HG03565 (cell line): ENCODE data around the gene APC2.
"Not testable (repeated sequence)": the region's sequence is repeated elsewhere in the genome, so short reads cannot be mapped to it uniquely, and the experiment has no call there.

Experiments
- ATAC-seq: cut with Tn5 transposase; IDR thresholded peaks from one replicate; pipeline ENCODE4 v1.9.1; 2021; ENCODE audit warnings: mild to moderate bottlenecking, moderate library complexity; ENCODE audit not compliant: unreplicated experiment

APC2 gene

DNA sequence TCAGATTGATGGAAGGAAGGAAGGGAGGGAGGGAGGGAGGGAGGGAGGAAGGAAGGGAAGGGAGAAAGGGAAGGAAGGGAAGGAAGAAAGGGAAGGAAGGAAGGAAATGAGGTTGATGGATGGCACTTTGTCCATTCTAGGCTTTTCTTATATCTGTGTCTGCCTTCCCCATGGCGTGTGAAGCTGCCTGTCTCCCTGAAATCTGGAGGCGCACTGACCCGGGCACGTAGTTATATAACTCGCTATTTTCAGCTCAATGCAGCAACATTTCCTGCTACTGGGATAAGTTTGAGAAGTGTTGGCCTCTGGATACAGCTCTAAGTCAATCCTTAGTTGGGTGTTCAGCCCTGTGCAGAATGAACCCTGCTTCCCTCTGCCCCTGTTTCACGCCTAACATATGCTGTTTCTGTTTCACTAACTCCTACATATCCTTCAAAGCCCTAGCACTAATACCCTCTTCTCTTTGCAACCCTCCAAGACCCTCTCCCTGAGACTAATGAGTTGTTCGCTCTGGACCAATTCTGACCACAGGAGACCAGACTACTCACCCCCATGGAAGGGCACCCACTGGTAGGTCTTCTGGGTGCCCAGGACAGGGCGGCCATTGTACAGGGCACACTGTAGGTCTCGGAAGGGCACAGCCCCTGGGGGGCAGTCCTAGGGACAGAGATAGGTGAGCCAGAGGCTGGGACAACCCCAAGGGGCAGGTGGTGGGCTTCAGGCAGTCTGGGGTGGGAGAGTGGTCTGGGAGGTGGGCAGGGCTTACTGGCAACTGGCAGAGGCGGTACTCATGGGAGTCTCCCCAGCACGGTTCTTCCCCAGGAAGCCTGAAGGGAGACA is 59.9 kb downstream of the APC2 start:
- ATAC-seq: no peak

DNA sequence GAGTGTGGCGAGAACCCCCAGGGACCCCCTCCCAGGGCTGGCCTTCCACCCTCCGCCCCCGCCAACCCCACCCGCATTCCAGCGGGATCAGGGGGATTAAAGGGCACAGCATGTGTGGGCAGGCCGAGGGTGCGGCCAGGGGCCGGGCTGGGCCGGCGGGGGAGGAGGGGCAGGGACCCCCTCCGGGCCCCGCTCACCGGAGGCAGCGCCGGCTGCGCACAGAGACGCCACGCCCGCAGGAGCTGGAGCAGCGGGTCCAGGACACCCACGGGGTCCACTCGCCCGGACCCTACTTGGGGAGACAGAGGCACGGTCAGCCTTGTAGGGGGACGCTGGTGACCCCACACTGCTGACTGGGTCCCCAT is 60.5 kb downstream of the APC2 start:
- ATAC-seq: no peak

DNA sequence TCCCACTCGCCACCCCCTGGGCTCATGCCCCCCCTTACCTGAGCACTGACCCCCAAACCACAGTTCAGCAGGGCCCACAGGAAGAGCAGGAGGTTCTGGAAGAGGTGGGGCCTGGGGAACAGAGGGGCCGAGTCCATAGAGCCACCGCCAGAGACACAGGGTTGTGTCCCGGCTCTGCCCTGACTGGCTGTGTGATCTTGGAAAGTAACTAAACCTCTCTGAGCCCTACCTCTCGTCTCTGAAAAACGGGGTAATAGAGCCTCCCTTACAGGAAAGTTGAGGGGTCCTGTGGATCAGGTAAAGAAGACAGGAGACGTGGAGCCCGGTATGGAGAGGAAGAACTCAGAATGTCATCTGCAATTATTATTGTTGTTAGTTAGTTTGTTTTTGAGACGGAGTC is 60.9 kb downstream of the APC2 start:
- no peak for ATAC-seq

- ATAC-seq: no peak
Observed at GRCh38 chr19:1511318-1512317, 61.7 kb downstream of the APC2 start.

GRCh38 chr19:1512671-1513498 is 63.0 kb downstream of the APC2 start, which contains the start of gene ADAMTSL5:
ADAMTSL5 (minus strand) TSS chr19:1513019; CDS start chr19:1510943, 2,076 bp downstream.
- ATAC-seq: no peak

- ATAC-seq: no peak
Observed at GRCh38 chr19:1513499-1514294, 63.8 kb downstream of the APC2 start.

GRCh38 chr19:1514295-1514661 is 64.4 kb downstream of the APC2 start:
- ATAC-seq: no peak

- ATAC-seq: no peak
Observed at GRCh38 chr19:1514986-1515721, 65.2 kb downstream of the APC2 start.

DNA sequence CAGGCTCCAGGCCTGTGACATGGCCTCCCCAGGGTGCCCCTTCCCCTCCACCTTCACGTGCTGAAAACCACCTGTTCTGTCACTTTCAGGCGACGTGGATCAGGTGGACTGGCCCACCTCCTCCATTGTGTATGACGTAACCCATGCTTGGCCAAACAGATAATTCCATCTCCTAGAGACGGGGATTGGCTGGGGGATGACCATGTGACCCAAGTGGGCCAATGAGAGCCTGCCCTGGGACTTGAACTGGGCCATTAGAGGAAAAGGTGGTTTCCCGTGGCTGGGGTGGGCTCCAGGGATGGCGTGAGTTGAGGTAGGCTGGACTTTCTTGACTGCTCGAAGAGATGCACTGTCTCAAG is 66.5 kb downstream of the APC2 start:
- ATAC-seq: no peak

DNA sequence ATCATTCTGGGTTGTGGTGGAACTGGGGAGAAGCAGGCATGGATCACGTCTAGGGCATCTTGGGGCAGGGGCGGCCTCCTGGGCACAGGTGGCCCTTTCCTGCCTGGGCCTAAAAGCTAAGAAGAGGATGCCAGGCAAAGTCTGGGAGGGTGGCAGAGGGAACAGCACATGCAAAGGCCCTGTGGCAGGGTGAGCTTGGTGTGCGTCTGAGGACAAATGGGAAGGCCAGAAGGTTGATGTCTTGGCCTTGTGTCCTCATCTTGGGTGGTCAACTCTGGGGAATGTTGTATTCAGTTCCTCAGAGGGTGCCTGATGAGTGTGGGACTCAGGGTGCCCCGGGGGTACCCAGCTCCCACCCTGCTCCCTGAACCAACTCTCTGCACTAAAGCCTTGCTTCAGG is 68.5 kb downstream of the APC2 start:
- ATAC-seq: no peak

- ATAC-seq: not testable (repeated sequence)
Observed at GRCh38 chr19:1519802-1520201, 69.9 kb downstream of the APC2 start.

DNA sequence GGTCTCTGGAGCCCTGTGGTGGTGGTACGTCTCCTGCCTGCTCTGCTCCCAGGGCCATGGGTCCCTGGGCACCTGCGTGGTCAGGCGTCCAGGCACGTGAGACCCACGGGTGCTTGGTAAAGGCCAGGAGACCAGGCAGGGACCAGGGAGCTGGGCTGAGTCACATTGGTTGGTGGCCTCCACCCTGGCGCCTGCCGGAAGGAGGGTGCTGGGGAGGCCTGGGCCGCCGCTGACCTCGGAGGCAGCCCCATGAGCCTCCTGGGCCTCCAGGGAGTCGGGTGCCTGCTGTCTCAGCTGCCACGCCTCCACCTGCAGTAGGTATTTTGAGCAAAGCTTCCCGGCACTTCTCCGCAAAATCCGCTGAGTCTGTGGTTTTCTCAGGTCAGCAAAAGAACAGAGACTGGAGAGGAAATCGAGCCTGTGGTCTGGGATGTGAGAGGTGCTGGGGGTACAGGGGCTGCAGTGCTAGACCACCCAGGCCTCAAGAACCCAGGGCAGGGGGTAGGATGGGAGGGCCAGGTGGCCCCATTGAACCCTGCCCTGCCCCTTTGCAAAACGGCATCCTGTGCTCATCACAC is 70.4 kb downstream of the APC2 start:
- ATAC-seq: no peak

GRCh38 chr19:1521636-1522035 is 71.7 kb downstream of the APC2 start:
- ATAC-seq: no peak

DNA sequence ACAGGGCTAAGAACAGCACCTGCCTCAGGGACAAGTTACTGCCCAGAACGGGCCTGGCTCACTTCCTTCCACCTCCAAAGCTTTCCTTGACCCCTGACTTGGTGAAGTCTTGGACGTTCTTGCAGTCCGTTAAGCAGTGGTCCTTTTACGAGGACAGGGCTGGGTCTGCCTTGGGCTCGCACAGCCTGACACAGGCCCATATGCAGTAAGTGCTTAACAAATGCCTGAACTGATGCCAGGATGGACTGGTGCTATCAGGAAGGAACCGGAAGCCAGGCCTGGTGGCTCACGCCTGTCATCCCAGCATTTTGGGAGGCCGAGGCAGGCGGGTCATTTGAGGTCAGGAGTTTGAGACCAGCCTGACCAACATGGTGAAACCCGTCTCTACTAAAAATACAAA is 72.1 kb downstream of the APC2 start:
- no peak for ATAC-seq

DNA sequence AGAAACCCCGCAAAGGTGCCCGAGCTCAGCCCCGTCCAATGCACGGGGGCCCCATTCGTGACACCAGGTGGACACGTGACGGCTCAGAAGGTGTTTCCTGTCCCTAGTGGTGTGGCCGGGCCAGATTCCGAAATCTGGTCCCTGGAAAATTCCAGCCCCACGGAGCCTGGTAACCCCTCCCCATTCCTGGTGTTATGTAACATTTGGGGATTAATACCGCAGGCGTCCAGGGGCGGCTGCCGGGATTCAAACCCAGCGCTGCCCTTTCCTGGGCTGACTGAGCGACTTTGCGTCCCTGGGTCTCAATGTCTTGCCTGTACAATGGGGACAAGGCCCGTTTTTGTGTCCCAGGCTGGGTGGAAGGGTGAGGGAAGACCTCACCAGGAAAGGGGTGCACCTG is 72.9 kb downstream of the APC2 start:
- ATAC-seq: no peak
